ENCODE measurements around the gene GLO1. TPM values are rescaled to one million over a fixed set of nuclear protein-coding genes. Genes with fewer than 3 reads are reported as not detected.

Gene GLO1
- total and polyA plus RNA-seq, 9 of the 15 experiments (the other 6 are each of a cell fraction or from before 2014, with no cell fraction given), result 155 to 331 (median 203) TPM

DNA sequence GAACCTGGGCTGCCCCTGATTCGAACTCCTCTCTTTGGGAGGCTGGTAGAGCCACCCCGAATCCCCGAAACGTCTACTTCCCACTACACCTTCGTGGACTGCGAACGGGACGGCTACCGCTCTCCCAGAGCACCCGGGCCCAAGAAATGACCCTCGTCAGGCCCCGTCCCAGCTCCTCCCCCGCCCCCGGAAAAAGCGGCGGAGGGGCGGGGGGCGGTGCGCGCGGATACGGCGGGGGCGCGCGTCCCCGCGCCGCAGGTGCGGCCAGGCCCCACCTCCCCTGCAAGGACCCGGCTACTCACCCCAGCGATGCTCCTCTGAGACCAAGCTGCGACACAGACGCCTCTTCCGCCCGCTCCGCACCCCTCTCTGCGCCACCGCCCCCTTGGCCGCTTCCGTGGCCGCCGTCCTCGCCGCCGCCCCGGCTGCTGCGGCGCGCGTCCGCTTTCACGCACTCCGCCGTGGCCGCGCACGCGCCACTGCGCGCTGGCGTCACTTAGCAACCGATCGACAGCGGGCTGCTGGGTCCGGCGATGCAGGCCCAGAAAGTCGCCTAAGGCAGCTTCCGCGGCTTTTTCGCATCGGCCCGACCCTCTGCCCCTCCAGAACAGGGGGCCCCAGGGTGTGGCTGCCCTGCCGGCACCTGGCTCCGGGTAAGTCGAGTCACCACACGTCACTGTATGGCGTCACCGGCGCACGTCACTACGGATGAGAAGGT is 63.3 kb downstream of the GLO1 start, which contains the start of gene BTBD9:
BTBD9 (minus strand) TSS at position 432 of the 718 bp plus-strand sequence.
- H3K27me3 ChIP-seq (ENCODE audit: control insufficient read depth in 2 of 2, insufficient read depth in 2 of 2, low read length in 2 of 2), result peaks cover 14% of the 10 kb centered on the region in 2 experiments; a peak in 4 of 5 replicates
- ChIA-PET CTCF (ENCODE audit: low intra/inter-chr PET ratio) (no interaction called here), POLR2A (interaction anchor here (0.7 to 1.6 kb wide), 3 partner anchors 13 to 113 kb away, joined by 3 read pairs; no protein-coding TSS in a partner anchor)
- H3K9me1 ChIP-seq (ENCODE audit: control insufficient read depth, insufficient read depth, low read length), result no peaks in the 10 kb centered on the region
- ATAC-seq (peak; percentile 94), DNase-seq (ENCODE audit: extremely low read depth in 1 of 4, low spot score in 3 of 4) (peak; percentile 83 to 87 (median 86)), FAIRE-seq (no peak)
- peak within 1 kb of the TSS; percentile 55 to 92 for H3K9ac ChIP-seq (ENCODE audit: insufficient read depth in 1 of 2, low read depth in 2 of 2, low read length in 2 of 2)
- no peak within 1 kb of the TSS for H3K27ac ChIP-seq (ENCODE audit: extremely low read depth, low read depth, low read length)
- no TSS peak for BruUV-seq (replicated peaks)
- H3K4me1 ChIP-seq (replicated peaks in 1 of 2; ENCODE audit: control insufficient read depth in 2 of 2, insufficient read depth in 2 of 2, low read length in 2 of 2), result peaks cover 8 to 12% of the 10 kb centered on the region in 2 experiments; a peak in 3 of 5 replicates
- H3K9me3 ChIP-seq (replicated peaks; ENCODE audit: control insufficient read depth, insufficient read depth, low read depth, low read length), result no peaks in the 10 kb centered on the region
- H3K4me2 ChIP-seq (ENCODE audit: insufficient read depth, low read length), result peak within 1 kb of the TSS; percentile 86
- in situ Hi-C loops (cut with MboI), result no loop called here
- no peaks in the 10 kb centered on the region for H3K36me3 ChIP-seq (ENCODE audit: control insufficient read depth, insufficient read depth, low read length)
- peak within 1 kb of the TSS; percentile 81 for H3K4me3 ChIP-seq
- no peaks in the 10 kb centered on the region for H3K79me2 ChIP-seq (ENCODE audit: control insufficient read depth, insufficient read depth, low read length)
- peak within 1 kb of the TSS; percentile 97 for H2AFZ ChIP-seq (ENCODE audit: low read depth, low read length)
- intact Hi-C loops (cut with micrococcal nuclease), result no loop called here
- under 1% methylated on average over 63 of the region's 82 CpGs for WGBS (ENCODE audit: insufficient coverage, low coverage, missing lambda C conversion rate)
- no peaks in the 10 kb centered on the region for H4K20me1 ChIP-seq (replicated peaks; ENCODE audit: control insufficient read depth, insufficient read depth, low read length)
- TF ChIP-seq U2AF1 (optimal IDR thresholded peaks at IDR 0.05; ENCODE audit: low read depth, low read length), result no peak
- peak; percentile 27 for TF ChIP-seq CCNT2 (IDR thresholded peaks at IDR 0.05; ENCODE audit: borderline replicate concordance, extremely low read depth, insufficient read length, low read depth, low read length)
- no peak for TF ChIP-seq KLF10 (CRISPR knock-in tag; IDR thresholded peaks at IDR 0.05)
- no peak for TF ChIP-seq ARID1B (IDR thresholded peaks at IDR 0.05)
- peak; percentile 95 for TF ChIP-seq CREM (IDR thresholded peaks at IDR 0.05; ENCODE audit: low read depth)
- no peak for TF ChIP-seq PTRF (tag; IDR thresholded peaks at IDR 0.05)
- no peak for TF ChIP-seq ZC3H4 (CRISPR knock-in tag; IDR thresholded peaks at IDR 0.05; ENCODE audit: borderline replicate concordance)
- TF ChIP-seq, protein P1, sequence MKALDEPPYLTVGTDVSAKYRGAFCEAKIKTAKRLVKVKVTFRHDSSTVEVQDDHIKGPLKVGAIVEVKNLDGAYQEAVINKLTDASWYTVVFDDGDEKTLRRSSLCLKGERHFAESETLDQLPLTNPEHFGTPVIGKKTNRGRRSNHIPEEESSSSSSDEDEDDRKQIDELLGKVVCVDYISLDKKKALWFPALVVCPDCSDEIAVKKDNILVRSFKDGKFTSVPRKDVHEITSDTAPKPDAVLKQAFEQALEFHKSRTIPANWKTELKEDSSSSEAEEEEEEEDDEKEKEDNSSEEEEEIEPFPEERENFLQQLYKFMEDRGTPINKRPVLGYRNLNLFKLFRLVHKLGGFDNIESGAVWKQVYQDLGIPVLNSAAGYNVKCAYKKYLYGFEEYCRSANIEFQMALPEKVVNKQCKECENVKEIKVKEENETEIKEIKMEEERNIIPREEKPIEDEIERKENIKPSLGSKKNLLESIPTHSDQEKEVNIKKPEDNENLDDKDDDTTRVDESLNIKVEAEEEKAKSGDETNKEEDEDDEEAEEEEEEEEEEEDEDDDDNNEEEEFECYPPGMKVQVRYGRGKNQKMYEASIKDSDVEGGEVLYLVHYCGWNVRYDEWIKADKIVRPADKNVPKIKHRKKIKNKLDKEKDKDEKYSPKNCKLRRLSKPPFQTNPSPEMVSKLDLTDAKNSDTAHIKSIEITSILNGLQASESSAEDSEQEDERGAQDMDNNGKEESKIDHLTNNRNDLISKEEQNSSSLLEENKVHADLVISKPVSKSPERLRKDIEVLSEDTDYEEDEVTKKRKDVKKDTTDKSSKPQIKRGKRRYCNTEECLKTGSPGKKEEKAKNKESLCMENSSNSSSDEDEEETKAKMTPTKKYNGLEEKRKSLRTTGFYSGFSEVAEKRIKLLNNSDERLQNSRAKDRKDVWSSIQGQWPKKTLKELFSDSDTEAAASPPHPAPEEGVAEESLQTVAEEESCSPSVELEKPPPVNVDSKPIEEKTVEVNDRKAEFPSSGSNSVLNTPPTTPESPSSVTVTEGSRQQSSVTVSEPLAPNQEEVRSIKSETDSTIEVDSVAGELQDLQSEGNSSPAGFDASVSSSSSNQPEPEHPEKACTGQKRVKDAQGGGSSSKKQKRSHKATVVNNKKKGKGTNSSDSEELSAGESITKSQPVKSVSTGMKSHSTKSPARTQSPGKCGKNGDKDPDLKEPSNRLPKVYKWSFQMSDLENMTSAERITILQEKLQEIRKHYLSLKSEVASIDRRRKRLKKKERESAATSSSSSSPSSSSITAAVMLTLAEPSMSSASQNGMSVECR (CRISPR knock-in tag; IDR thresholded peaks at IDR 0.05), result peak; percentile 67
- no peak for TF ChIP-seq SPI1 (IDR thresholded peaks at IDR 0.05; ENCODE audit: borderline replicate concordance, low read depth, low read length)
- no peak for TF ChIP-seq WHSC1 (IDR thresholded peaks at IDR 0.05; ENCODE audit: low read length)
- TF ChIP-seq SMARCA4 (IDR thresholded peaks at IDR 0.05), result no peak
- TF ChIP-seq, protein P2, sequence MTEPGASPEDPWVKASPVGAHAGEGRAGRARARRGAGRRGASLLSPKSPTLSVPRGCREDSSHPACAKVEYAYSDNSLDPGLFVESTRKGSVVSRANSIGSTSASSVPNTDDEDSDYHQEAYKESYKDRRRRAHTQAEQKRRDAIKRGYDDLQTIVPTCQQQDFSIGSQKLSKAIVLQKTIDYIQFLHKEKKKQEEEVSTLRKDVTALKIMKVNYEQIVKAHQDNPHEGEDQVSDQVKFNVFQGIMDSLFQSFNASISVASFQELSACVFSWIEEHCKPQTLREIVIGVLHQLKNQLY (CRISPR knock-in tag; conservative IDR thresholded peaks at IDR 0.05), result no peak
- TF ChIP-seq, protein P3, sequence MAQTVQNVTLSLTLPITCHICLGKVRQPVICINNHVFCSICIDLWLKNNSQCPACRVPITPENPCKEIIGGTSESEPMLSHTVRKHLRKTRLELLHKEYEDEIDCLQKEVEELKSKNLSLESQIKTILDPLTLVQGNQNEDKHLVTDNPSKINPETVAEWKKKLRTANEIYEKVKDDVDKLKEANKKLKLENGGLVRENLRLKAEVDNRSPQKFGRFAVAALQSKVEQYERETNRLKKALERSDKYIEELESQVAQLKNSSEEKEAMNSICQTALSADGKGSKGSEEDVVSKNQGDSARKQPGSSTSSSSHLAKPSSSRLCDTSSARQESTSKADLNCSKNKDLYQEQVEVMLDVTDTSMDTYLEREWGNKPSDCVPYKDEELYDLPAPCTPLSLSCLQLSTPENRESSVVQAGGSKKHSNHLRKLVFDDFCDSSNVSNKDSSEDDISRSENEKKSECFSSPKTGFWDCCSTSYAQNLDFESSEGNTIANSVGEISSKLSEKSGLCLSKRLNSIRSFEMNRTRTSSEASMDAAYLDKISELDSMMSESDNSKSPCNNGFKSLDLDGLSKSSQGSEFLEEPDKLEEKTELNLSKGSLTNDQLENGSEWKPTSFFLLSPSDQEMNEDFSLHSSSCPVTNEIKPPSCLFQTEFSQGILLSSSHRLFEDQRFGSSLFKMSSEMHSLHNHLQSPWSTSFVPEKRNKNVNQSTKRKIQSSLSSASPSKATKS (CRISPR knock-in tag; IDR thresholded peaks at IDR 0.05), result no peak
- no peak for TF ChIP-seq GABPB1 (CRISPR knock-in tag; IDR thresholded peaks at IDR 0.05)
- TF ChIP-seq TAL1 (IDR thresholded peaks at IDR 0.05), result no peak
